GM21529 (cell line): Measurements from ENCODE around the gene DLGAP4.

Experiments used
- ATAC-seq: cut with Tn5 transposase; IDR thresholded peaks from one replicate; pipeline ENCODE4 v1.9.1; 2021; ENCODE audit not compliant: unreplicated experiment

Gene DLGAP4

DNA sequence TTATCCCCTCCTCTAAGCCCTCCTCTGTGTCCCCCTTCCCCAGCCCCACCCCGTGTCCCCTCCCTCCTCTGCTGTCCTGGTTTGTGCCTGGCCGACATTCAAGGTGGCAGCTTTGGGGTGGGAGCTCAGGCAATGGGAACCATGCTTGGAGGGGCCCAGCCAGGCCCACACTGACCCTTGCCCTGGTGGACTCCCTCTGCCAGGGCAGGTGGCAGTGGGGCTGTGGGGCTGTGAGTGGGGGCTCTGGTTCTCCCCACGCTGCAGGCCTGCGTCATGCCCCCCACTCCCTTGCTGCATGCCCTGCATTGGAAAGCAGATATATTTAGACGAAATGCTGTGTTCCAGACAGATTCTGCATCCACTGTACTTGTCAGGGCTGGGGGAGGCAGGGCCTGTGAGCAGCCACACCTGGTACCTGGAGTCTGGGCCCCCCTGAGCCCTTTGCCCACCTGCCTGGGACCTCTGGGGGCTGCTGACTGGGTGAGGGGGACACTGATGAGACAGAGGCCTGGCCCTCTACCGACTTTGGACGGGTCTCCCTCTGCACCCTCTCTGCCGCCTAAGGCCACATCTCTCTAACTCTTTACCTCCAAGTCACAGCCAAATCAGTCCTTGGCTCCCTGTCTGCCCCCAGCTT is 14.2 kb downstream of the DLGAP4 start:
- ATAC-seq = no peak

- no peak for ATAC-seq
Measured at GRCh38 chr20:36320898-36321695, 15.0 kb downstream of the DLGAP4 start.

- no peak for ATAC-seq
Measured at GRCh38 chr20:36322131-36322530, 16.0 kb downstream of the DLGAP4 start.

DNA sequence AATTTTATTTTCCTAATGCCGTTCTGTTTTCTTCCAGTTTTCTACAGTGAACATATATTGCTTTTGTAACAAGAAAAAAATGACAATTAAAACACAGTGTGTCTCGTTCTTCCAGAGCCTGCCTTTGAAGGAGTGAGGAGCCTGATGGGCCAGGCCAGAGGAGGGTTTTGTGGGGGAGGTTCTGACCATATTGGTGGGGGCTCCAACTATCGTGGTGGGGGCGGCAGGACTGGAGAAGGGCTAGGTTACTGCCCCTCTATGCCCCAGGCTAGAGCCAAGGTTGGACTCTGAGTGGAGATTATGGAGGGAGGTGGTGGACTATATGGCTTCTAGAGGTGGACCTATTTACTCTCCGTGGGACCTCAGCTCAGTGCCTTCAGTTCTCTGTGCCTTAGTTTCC is 24.0 kb downstream of the DLGAP4 start:
- no peak for ATAC-seq

DNA sequence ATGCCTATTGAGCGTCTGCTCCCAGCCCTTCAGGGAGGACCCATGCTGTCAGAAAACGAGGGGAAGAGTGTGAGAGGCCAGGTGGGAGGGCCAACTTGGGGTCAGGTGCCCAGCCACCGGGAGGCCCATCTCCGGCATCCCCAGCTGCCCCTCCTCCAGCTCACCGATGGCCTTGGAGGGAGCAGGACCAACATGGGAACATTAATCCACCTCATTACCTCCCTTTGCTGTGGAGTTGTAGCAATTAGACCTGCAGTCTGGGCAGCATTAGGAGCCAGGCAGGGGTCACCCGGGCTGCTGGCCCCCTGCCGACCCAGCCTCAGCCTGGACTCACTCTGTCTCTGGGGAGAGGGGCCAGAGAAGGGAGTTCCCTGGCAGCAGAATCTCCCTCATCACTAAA is 25.1 kb downstream of the DLGAP4 start:
- ATAC-seq = no peak

- no peak for ATAC-seq
Measured at GRCh38 chr20:36333841-36334240, 27.7 kb downstream of the DLGAP4 start.

GRCh38 chr20:36334281-36335205 is 28.4 kb downstream of the DLGAP4 start:
- ATAC-seq = no peak

DNA sequence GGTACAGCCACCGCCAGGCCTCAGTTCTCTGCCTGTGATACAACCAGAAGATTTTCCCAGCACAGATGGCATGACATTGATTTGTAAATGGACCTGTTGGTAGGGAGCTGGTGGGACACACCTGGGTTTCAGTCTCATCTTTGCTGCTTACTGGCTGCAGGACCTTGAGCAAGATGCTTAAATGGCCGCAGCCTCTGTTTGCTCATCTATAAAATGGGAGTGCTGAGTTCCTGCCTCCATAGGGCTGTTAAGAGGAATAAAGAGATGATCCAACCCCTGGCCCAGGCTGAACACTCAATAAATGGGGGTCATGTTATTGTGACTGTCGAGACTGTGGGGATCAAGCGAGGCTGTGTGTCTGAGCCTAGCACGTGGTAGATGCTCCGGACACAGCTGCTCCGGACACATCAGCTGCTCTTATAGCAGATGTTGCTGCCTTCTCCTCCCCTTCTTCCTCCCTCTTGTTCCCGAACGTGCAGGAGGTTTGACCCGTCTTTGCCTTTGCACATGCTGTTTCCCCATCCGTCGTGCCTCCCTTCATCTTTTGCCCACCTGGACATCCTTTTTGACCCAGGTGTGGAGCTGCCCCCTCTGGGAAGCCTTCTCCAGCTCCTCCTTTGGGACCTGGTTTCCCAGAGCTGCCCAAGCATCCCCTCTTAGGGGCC is 29.2 kb downstream of the DLGAP4 start:
- ATAC-seq = no peak

GRCh38 chr20:36336204-36336603 is 30.1 kb downstream of the DLGAP4 start:
- ATAC-seq = no peak

DNA sequence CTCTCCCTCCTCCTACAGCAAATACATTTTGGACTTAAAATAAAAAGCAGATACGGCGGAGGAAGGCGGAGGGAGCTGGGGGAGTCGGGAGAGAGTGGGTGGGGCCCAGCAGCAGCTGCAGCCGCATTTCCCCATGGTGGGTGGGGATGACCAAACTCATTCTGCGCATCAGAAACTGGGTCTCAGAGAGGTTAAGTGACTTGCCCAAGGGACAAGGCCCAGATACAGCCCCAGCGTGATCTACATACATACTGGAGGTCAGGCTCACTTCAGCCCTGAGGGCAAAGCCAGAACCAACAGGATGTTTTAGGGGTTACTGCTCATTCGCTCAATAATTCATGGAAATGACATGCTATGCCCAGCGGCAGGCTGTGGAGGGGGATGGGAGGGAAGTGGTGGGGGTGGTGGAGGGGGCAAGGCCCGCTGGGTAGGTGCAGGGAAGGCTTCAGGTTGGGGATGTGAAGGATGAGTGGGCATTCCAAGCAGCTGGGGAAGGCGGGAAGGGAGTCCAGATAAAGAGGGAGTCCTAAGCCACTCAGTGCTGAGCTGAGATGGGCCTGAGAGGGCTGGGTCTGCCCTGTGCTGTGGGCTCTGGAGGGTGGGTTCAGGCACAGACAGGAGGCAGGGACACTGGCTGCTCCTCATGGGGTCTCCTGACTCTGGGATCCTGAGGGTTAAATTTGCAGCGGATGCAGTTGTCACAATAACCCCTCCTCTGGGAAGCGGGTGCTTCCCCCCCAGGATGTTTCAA is 31.0 kb downstream of the DLGAP4 start:
- no peak for ATAC-seq

- no peak for ATAC-seq
Measured at GRCh38 chr20:36337886-36338285, 31.7 kb downstream of the DLGAP4 start.

DNA sequence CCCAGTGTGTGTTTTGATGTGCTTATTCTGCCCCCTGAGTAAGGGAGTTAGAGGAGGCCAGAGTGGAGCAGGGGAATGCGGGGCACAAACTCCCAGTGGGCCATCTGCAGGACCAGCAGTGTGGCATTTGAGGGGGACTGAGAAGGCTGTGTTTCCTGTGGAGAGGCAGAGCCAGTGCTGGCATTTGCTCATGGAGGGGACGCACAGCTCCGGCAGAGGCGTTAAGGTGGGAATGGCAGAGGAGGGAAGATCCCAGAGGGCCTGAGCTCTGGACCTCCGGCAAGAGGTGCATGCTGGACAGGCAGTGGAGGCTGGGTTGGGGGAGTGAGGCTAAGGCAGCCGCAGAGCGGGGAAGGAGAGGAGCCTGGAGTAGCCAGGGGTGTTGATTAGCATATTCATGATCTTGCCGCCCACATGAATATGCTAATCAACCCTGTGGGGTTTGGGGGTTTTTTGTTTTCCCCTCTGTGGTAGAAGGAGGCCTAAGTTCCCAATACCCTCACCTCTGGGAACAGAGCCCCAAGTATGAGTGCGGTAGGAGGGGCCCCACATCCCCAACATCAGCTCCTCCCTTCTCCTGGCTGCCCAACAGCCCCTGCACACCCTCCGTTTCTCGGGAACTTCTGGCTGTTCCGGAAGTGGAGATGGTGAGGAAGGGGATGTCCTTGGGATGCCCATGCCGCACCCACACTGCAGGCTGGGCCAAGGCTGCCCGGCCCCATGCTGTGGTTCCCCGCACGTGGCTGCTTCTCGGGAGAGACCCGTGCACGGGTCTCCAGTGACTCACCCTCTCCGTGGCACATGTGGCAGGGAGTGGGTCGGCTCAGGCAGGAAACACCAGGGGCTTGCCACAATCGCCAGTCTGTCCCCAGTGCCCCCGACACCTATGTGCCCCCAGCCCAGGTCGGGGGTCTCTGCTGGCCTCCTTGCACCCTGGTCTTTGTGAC is 33.8 kb downstream of the DLGAP4 start:
- ATAC-seq = no peak

GRCh38 chr20:36340593-36340990 is 34.5 kb downstream of the DLGAP4 start:
- ATAC-seq = no peak

DNA sequence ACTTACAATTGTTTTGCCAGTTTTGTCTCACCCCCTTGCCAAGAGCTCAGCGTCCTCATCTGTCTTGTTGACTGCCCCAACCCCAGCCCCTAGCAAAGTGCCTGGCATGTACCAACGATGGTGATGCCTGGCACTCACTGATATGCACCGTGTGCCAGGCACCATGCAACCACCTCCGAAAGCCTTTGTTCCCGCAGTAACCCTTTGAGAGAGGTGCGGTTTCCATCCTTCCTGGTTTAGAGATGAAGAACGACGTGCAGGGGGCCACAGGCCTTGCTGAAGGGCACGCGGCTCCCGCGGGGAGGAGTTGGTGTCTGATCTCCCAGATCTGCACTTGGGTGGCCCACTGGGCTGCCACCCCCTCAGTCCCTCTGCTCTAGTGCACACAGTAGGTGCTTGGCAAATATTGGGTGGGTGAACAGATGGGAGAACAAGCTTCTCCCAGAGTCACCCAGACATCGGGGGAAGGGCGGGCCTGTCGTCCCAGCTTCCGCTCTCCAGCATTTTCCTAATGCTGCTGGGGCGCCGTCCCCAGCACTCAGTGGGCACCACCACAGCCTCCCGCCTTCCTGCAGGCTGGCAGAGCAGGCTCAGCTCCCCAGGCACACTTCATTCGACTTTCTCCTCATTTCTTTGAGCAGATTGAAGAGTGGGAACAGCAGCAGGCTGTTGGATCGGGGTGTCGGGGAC is 35.3 kb downstream of the DLGAP4 start:
- ATAC-seq = no peak

DNA sequence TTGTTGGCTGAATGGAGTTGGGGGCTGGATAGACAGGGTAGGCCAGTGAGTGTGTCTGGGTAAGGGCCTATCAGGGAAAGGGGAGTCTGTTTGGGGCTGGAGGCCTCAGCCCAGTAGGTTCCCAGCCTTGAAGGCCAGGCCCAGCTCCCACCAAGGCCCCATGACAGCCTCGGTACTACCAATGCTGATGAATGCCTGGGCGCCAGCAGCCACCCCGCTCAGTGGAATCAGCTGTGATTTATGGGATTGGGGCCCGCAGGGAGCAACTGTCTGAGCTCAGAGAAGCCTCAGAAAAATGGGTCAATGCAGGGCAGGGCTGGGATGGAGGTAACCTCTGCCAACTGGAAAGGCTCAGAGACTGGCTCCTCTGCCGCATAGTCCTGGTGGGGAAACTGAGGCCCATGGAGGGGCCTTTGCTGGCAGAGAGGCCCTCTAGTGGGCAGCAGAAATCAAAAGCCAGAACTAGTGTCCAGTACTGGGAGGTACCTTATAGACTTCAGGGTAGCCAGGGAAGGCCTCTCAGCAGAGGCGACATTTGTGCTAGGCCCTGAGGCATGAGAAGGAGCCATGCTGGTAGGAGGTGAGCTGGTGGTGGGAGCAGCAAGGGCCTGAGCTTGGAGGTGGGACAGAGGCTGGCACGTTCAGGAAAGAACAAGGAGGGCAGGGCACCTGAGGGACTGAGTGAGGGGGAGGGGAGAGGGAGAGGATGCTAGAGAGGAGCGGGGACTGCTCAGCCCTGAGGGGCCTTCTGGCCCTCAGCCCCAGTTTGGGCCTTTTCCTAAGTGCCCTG is 36.4 kb downstream of the DLGAP4 start:
- no peak for ATAC-seq

DNA sequence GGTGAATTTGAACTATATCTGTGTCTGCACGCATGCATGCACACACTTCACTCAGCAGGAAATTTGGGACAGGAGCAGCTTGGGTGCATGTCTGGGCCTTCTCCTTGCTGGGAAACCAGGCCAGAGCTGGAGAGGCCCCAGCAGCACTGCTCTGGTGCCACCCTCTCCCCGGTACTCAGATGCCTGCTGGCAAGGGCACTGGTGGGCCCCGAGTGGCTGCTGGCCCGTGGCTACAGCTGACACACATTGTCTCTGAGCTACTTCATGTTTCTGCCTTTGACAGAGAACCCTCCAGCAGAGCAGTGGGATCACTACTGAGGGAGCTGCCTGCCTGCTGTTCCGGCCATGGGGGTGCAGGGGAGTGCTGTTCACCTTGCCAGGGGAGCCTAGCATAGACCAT is 37.5 kb downstream of the DLGAP4 start:
- ATAC-seq = no peak

DNA sequence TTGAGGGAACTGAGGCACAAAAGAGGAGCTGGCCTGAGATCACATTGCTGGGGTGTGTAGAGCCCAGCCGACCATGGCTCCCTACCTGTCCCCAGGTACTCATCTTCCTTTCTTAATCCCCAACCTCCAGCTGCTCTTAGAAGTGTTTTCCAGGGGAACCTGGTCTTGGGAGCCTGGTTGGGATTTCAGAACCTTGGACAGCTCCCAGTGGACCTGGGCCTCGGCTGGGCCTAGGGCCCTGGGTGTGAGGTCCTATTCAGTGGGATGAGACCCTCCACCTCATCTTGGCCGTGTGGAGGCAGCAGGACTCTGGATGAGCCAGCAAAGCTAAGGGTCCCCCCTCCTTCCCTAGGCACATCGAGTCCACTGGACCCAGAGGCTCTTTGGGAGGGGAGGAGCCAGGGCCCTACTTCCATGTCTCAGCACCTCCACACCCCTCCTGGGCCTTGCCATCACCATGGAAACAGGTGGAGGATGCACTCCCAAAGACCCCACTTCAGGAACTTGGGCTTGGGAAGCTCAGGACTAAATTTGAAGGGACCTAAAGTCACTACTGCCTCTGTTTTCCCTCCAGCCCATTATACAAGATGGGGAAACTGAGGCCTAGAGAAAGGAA is 38.5 kb downstream of the DLGAP4 start:
- ATAC-seq = no peak
